HG03280 (cell line): ENCODE results near the gene BRIX1.
"Not testable (repeated sequence)": the region's sequence is repeated elsewhere in the genome, so short reads cannot be mapped to it uniquely, and the experiment has no call there.

Experiments used
- ATAC-seq: cut with Tn5 transposase; IDR thresholded peaks from one replicate; pipeline ENCODE4 v1.9.1; 2021; ENCODE audit warnings: mild to moderate bottlenecking, moderate library complexity; ENCODE audit not compliant: unreplicated experiment

BRIX1 gene

DNA sequence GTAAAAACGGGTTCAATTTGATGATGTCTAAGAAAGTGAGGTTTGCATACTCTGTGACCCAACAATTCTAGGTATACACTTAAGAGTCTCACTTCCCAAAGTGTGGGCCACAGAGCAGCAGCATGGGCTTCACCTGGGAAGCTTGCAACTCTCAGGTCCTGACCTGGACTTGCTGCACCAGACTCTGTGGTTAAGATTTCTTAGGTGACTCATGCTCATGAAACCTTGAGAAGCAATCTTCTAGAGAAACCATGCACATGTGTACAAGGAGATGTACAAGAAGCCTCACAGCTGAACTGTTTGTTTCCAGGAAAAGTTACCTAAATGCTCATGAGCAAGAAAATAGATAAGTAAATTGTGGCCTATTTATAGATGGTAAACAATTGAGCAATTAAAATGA is 43.8 kb downstream of the BRIX1 start:
- ATAC-seq = peak; percentile 95

DNA sequence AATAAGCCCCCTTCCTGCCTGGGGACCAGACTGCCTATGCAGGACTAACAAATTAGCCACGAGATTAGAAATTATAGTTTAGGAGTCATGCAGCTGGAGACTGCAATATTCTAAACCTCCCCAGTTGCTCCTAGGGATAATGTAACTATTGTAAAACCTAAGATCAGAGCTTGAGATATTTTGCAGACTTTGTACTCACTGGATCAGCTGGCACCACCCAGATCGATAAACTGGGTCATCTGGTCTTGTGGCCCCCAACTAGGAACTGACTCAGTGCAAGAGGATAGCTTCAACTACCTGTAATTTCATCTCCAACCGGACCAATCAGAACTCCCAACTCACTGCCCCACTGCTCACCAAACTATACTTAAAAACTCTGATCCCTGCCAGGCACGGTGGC is 52.0 kb downstream of the BRIX1 start:
- no peak for ATAC-seq

DNA sequence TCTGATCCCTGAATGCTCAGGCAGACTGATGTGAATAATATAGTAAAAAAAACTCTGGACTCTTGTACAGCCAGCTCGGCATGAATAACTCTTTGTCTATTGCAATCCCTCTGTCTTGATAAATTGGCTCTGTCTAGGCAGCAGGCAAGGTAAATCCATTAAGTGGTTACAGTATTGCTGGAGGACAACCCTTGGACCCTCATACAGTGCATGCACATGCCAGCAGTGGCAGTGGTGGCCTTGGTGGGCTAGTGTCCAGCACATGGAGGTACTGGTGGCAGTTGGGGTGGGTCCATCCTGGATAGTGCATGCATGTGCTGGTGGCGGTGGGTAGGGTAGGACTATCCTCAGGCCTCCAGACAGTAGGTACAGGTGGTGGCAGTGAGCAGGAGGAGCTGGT is 52.7 kb downstream of the BRIX1 start:
- ATAC-seq = no peak

DNA sequence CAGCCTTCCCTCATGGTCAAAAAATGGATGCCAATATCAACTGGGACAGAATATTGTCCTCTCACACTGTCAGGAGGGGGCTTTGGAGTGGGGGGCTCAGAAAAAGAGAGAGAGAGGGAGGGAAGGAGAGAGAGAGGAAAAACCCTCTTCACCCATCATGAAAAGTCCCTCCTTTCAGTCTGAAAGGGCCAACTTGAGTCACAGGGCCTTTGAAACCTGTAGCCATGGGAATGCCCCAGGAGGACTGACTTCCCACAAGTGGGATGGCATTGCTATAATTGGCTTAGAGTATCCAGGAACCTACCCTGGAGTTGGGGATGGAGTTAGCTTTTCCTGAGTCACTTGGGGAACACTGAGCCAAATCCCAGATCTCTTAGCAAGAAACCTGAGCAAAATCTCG is 55.0 kb downstream of the BRIX1 start:
- no peak for ATAC-seq

DNA sequence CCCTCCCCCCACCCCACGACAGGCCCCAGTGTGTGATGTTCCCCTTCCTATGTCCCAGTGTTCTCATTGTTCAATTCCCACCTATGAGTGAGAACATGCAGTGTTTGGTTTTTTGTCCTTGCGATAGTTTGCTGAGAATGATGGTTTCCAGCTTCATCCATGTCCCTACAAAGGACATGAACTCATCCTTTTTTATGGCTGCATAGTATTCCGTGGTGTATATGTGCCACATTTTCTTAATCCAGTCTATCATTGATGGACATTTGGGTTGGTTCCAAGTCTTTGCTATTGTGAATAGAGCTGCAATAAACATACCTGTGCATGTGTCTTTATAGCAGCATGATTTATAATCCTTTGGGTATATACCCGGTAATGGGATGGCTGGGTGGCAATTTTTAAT is 56.1 kb downstream of the BRIX1 start:
- not testable (repeated sequence) for ATAC-seq
